Endothelial cell (in vitro differentiated cells): ENCODE measurements around the gene C2orf81. TPM values are rescaled to one million over a fixed set of nuclear protein-coding genes. Genes with fewer than 3 reads are reported as not detected.
A peak's percentile ranks its signal among the peaks of the same experiment; 100 is the strongest.

ENCODE experiments used
- DNase-seq: peaks from one replicate; pipeline ENCODE4 v3.0.0; 2021; ENCODE audit warnings: low spot score
- H3K27ac Mint-ChIP-seq: one replicate; pipeline ENCODE4 v1.8.0; 2021; ENCODE audit warnings: mixed read lengths, inconsistent platforms; ENCODE audit not compliant: unreplicated experiment
- H3K27me3 Mint-ChIP-seq: one replicate; pipeline ENCODE4 v1.8.0; 2021; ENCODE audit warnings: mild to moderate bottlenecking, moderate library complexity, mixed read lengths, inconsistent platforms; ENCODE audit not compliant: unreplicated experiment
- H3K36me3 Mint-ChIP-seq: one replicate; pipeline ENCODE4 v1.8.0; 2021; ENCODE audit warnings: mild to moderate bottlenecking, low read depth, mixed read lengths, inconsistent platforms; ENCODE audit not compliant: unreplicated experiment
- H3K4me1 Mint-ChIP-seq: one replicate; pipeline ENCODE4 v1.8.0; 2021; ENCODE audit warnings: mild to moderate bottlenecking, mixed read lengths, inconsistent platforms; ENCODE audit not compliant: unreplicated experiment
- H3K4me3 Mint-ChIP-seq: one replicate; pipeline ENCODE4 v1.8.0; 2021; ENCODE audit warnings: mild to moderate bottlenecking, mixed read lengths, inconsistent platforms; ENCODE audit not compliant: unreplicated experiment
- H3K9me3 Mint-ChIP-seq: one replicate; pipeline ENCODE4 v1.8.0; 2021; ENCODE audit warnings: mixed read lengths, inconsistent platforms; ENCODE audit not compliant: unreplicated experiment
- total RNA-seq: library from RNA; stranded (reverse); fragmentation: NEBNext Ultra II Directional; extraction: Animal tissue kit (Norgen Biotek cat#: 25700); gene quantifications from one replicate; pipeline ENCODE4 v1.2.1, GENCODE V29; 2021; ENCODE audit not compliant: unreplicated experiment
- TF ChIP-seq, protein P1 (sequence below): fragments of 200-600 bp; sonication (generic); IDR thresholded peaks from one replicate; pipeline ENCODE4 v1.5.0; 2021; ENCODE audit warnings: antibody characterized with exemption; ENCODE audit not compliant: unreplicated experiment

Gene C2orf81
- total RNA-seq, 1 donor from 2014 or later, result 5.0 TPM

- Mint-ChIP-seq H3K9me3 (no peaks in the 10 kb centered on the region), H3K4me1 (peaks cover 42% of the 10 kb centered on the region), H3K27me3 (peaks cover 20% of the 10 kb centered on the region), H3K27ac (peak within 1 kb of the TSS; percentile 61), H3K36me3 (peaks cover 14% of the 10 kb centered on the region), H3K4me3 (peak within 1 kb of the TSS; percentile 93)
- peak; percentile 42 for DNase-seq
- TF ChIP-seq, protein P1, sequence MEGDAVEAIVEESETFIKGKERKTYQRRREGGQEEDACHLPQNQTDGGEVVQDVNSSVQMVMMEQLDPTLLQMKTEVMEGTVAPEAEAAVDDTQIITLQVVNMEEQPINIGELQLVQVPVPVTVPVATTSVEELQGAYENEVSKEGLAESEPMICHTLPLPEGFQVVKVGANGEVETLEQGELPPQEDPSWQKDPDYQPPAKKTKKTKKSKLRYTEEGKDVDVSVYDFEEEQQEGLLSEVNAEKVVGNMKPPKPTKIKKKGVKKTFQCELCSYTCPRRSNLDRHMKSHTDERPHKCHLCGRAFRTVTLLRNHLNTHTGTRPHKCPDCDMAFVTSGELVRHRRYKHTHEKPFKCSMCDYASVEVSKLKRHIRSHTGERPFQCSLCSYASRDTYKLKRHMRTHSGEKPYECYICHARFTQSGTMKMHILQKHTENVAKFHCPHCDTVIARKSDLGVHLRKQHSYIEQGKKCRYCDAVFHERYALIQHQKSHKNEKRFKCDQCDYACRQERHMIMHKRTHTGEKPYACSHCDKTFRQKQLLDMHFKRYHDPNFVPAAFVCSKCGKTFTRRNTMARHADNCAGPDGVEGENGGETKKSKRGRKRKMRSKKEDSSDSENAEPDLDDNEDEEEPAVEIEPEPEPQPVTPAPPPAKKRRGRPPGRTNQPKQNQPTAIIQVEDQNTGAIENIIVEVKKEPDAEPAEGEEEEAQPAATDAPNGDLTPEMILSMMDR, result no peak
Measured at GRCh38 chr2:74441690-74442482, 20.5 kb upstream of the C2orf81 start, which contains the start of gene RTKN. Gene RTKN, minus strand, starts transcription at chr2:74441937. Its CDS starts 121 bp downstream, at chr2:74441816.

- Mint-ChIP-seq H3K4me1 (peaks cover 44% of the 10 kb centered on the region), H3K27ac (no peak overlapping the region), H3K4me3 (peak overlapping the region; percentile 92), H3K36me3 (peaks cover 14% of the 10 kb centered on the region), H3K27me3 (peaks cover 20% of the 10 kb centered on the region), H3K9me3 (no peaks in the 10 kb centered on the region)
- DNase-seq, result peak; percentile 26
- TF ChIP-seq, protein P1, result no peak
Measured at GRCh38 chr2:74441170-74441689, 19.8 kb upstream of the C2orf81 start.

DNA sequence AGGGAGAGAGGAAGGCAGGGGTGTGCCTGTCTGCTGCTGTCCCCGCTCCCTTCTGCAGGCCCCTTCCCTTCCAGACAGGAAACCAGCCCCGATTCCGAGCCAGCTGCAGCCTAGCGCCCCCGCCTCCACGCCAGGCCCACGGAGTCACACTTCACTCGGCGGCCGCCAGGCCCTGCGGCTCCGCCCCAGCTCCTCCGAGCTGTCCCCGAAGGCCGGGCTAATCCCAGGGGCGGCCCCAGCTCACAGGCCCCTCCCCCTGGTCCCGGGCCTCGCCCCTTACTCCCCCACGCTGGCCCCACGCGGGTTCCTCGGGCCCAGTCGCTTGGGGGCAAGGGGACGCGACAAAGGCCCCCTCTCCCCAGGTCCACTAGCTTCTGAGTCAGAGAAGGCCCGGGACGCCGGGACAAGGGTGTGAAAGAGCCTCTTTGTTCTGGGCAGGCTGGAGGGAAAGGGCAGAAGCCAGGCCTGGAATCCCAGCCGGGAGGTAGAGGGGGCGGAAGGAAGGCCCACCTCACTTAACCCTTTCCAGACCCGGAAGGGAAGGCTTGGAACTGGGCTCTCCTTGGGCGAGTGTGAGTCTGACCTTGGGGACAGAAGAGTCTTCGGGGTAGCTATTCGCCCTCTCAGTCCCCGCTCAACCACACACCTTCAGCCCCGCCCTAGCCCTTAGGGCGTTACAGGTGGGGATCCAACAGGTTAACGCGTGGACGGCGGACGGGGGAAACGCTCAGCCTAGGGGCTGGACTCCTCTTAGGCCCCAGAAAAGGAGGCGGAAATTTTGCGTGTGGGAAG is 19.2 kb upstream of the C2orf81 start:
- Mint-ChIP-seq H3K9me3 (no peaks in the 10 kb centered on the region), H3K4me1 (peaks cover 44% of the 10 kb centered on the region), H3K27me3 (peaks cover 20% of the 10 kb centered on the region), H3K27ac (peak overlapping the region; percentile 92), H3K36me3 (peaks cover 18% of the 10 kb centered on the region), H3K4me3 (peak overlapping the region; percentile 94)
- DNase-seq, result peak; percentile 91
- TF ChIP-seq, protein P1, result no peak

- peak; percentile 60 for DNase-seq
- peaks cover 16% of the 10 kb centered on the region for H3K27me3 Mint-ChIP-seq
- peaks cover 20% of the 10 kb centered on the region for H3K36me3 Mint-ChIP-seq
- H3K27ac Mint-ChIP-seq, result peak overlapping the region; percentile 92
- H3K4me1 Mint-ChIP-seq, result peaks cover 41% of the 10 kb centered on the region
- H3K9me3 Mint-ChIP-seq, result no peaks in the 10 kb centered on the region
- peak overlapping the region; percentile 94 for H3K4me3 Mint-ChIP-seq
- TF ChIP-seq, protein P1, result no peak
Measured at GRCh38 chr2:74439803-74440377, 18.5 kb upstream of the C2orf81 start.
